GM23338 (cell line): ENCODE measurements around the gene RIMS4. TPM values are rescaled to one million over a fixed set of nuclear protein-coding genes. Genes with fewer than 3 reads are reported as not detected.

Source experiments
- ATAC-seq: fragments of 200-7000 bp; cut with Tn5 transposase; 3 replicates; pipeline ENCODE4 v1.9.1; 2020
- DNase-seq: peaks from one replicate; pipeline ENCODE4 v3.0.0-alpha.2; 2015; ENCODE audit warnings: low spot score
- H2AFZ ChIP-seq: fragments of 200-600 bp; sonication (generic); 2 replicates; pipeline ENCODE4 v1.8.0; 2016; ENCODE audit warnings: antibody characterized with exemption, mild to moderate bottlenecking, moderate library complexity
- H3F3A ChIP-seq: fragments of 200-600 bp; sonication (generic); replicated peaks from 2 replicates; pipeline ENCODE4 v1.8.0; 2017; ENCODE audit warnings: antibody characterized with exemption, mixed run types, low read depth
- H3K27ac ChIP-seq: fragments of 200-600 bp; sonication (generic); 2 replicates; pipeline ENCODE4 v1.6.1; 2016; ENCODE audit warnings: low read depth
- H3K27me3 ChIP-seq: fragments of 200-600 bp; sonication (generic); 2 replicates; pipeline ENCODE4 v1.8.0; 2016; ENCODE audit warnings: mild to moderate bottlenecking, mixed run types, moderate library complexity; ENCODE audit not compliant: insufficient read depth
- H3K36me3 ChIP-seq: fragments of 200-600 bp; sonication (generic); 2 replicates; pipeline ENCODE4 v1.8.0; 2016; ENCODE audit warnings: mild to moderate bottlenecking; ENCODE audit not compliant: insufficient read depth
- H3K4me1 ChIP-seq: fragments of 200-600 bp; sonication (generic); 2 replicates; pipeline ENCODE4 v1.8.0; 2016; ENCODE audit warnings: mild to moderate bottlenecking, moderate library complexity; ENCODE audit not compliant: insufficient read depth
- H3K4me2 ChIP-seq: fragments of 200-600 bp; sonication (generic); 2 replicates; pipeline ENCODE4 v1.7.1; 2017; ENCODE audit warnings: mixed run types
- H3K4me3 ChIP-seq: fragments of 200-600 bp; sonication (generic); 2 replicates; pipeline ENCODE4 v1.6.1; 2016; ENCODE audit warnings: mixed run types
- H3K79me2 ChIP-seq: fragments of 200-600 bp; sonication (generic); replicated peaks from 2 replicates; pipeline ENCODE4 v1.8.0; 2017; ENCODE audit warnings: mild to moderate bottlenecking; ENCODE audit not compliant: insufficient read depth
- H3K9me2 ChIP-seq: fragments of 200-600 bp; sonication (generic); 2 replicates; pipeline ENCODE4 v1.8.0; 2017; ENCODE audit not compliant: insufficient read depth
- H4K20me1 ChIP-seq: fragments of 200-600 bp; sonication (generic); replicated peaks from 2 replicates; pipeline ENCODE4 v1.8.0; 2017; ENCODE audit warnings: mild to moderate bottlenecking; ENCODE audit not compliant: insufficient read depth
- H3K27ac Mint-ChIP-seq: 2 replicates; pipeline ENCODE4 v1.8.0; 2020; ENCODE audit warnings: inconsistent platforms, mild to moderate bottlenecking, moderate library complexity, mixed read lengths
- H3K27me3 Mint-ChIP-seq: 3 replicates; pipeline ENCODE4 v1.8.0; 2022; ENCODE audit warnings: low read depth, mild to moderate bottlenecking, moderate library complexity, mixed read lengths, inconsistent platforms; ENCODE audit not compliant: insufficient read depth, poor library complexity
- H3K36me3 Mint-ChIP-seq: 3 replicates; pipeline ENCODE4 v1.8.0; 2021; ENCODE audit warnings: low read depth, mild to moderate bottlenecking, inconsistent platforms, moderate library complexity, mixed read lengths
- H3K4me1 Mint-ChIP-seq: 3 replicates; pipeline ENCODE4 v1.8.0; 2020; ENCODE audit warnings: mild to moderate bottlenecking, inconsistent platforms, mixed read lengths
- H3K4me3 Mint-ChIP-seq: 3 replicates; pipeline ENCODE4 v1.8.0; 2021; ENCODE audit warnings: moderate library complexity, mild to moderate bottlenecking, inconsistent platforms, mixed read lengths
- H3K9me3 Mint-ChIP-seq: 3 replicates; pipeline ENCODE4 v1.8.0; 2020; ENCODE audit warnings: moderate library complexity, mild to moderate bottlenecking, inconsistent platforms, mixed read lengths
- polyA plus RNA-seq: library from polyadenylated mRNA; unstranded; fragments of >200 nt; fragmentation: Nextera tagmentation; extraction: Ambion mirVana; gene quantifications from 2 replicates; pipeline ENCODE4 v1.2.1, GENCODE V29; 2016
- total RNA-seq: library from RNA; depleted of rRNA; stranded (reverse); fragments of >200 nt; shearing (Covaris generic); gene quantifications from 2 replicates; pipeline ENCODE4 v1.2.3, GENCODE V29; 2014
- TF ChIP-seq, protein P1 (sequence below): IDR thresholded peaks from one replicate; pipeline ENCODE4 v1.6.1; 2018; ENCODE audit warnings: antibody characterized with exemption; ENCODE audit not compliant: unreplicated experiment
- TF ChIP-seq, protein P2 (sequence below): fragments of 250-450 bp; sonication (Bioruptor Pico); IDR thresholded peaks from 2 replicates; pipeline ENCODE4 v1.5.0; 2020; ENCODE audit warnings: mild to moderate bottlenecking, moderate library complexity
- TF ChIP-seq, protein P3 (sequence below): IDR thresholded peaks from 2 replicates; pipeline ENCODE4 v1.6.1; 2016; ENCODE audit warnings: antibody characterized with exemption

Gene RIMS4
- total and polyA plus RNA-seq, 2 experiments from 2014 or later: 3.5 to 39.7 TPM

- Histone ChIP-seq H3K79me2 (peaks cover 45% of the 10 kb centered on the region), H3F3A (0 out of 2 replicates have a peak, but pooled peaks cover 5% of the 10 kb centered on the region), H3K27ac (no peak overlapping the region), H3K9me2 (no peaks in the 10 kb centered on the region), H4K20me1 (peaks cover 35% of the 10 kb centered on the region), H2AFZ (no peak overlapping the region), H3K4me3 (no peak overlapping the region), H3K4me1 (peaks cover 20% of the 10 kb centered on the region), H3K27me3 (peaks cover 6% of the 10 kb centered on the region), H3K36me3 (no peaks in the 10 kb centered on the region), H3K4me2 (no peak overlapping the region)
- Mint-ChIP-seq H3K27ac (no peak overlapping the region), H3K9me3 (no peaks in the 10 kb centered on the region), H3K36me3 (no peaks in the 10 kb centered on the region), H3K27me3 (peaks cover 4% of the 10 kb centered on the region), H3K4me1 (peaks cover 19% of the 10 kb centered on the region), H3K4me3 (no peak overlapping the region)
- DNase-seq: no peak
- TF ChIP-seq, protein P1, sequence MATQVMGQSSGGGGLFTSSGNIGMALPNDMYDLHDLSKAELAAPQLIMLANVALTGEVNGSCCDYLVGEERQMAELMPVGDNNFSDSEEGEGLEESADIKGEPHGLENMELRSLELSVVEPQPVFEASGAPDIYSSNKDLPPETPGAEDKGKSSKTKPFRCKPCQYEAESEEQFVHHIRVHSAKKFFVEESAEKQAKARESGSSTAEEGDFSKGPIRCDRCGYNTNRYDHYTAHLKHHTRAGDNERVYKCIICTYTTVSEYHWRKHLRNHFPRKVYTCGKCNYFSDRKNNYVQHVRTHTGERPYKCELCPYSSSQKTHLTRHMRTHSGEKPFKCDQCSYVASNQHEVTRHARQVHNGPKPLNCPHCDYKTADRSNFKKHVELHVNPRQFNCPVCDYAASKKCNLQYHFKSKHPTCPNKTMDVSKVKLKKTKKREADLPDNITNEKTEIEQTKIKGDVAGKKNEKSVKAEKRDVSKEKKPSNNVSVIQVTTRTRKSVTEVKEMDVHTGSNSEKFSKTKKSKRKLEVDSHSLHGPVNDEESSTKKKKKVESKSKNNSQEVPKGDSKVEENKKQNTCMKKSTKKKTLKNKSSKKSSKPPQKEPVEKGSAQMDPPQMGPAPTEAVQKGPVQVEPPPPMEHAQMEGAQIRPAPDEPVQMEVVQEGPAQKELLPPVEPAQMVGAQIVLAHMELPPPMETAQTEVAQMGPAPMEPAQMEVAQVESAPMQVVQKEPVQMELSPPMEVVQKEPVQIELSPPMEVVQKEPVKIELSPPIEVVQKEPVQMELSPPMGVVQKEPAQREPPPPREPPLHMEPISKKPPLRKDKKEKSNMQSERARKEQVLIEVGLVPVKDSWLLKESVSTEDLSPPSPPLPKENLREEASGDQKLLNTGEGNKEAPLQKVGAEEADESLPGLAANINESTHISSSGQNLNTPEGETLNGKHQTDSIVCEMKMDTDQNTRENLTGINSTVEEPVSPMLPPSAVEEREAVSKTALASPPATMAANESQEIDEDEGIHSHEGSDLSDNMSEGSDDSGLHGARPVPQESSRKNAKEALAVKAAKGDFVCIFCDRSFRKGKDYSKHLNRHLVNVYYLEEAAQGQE: peak; percentile 23
- TF ChIP-seq, protein P2, sequence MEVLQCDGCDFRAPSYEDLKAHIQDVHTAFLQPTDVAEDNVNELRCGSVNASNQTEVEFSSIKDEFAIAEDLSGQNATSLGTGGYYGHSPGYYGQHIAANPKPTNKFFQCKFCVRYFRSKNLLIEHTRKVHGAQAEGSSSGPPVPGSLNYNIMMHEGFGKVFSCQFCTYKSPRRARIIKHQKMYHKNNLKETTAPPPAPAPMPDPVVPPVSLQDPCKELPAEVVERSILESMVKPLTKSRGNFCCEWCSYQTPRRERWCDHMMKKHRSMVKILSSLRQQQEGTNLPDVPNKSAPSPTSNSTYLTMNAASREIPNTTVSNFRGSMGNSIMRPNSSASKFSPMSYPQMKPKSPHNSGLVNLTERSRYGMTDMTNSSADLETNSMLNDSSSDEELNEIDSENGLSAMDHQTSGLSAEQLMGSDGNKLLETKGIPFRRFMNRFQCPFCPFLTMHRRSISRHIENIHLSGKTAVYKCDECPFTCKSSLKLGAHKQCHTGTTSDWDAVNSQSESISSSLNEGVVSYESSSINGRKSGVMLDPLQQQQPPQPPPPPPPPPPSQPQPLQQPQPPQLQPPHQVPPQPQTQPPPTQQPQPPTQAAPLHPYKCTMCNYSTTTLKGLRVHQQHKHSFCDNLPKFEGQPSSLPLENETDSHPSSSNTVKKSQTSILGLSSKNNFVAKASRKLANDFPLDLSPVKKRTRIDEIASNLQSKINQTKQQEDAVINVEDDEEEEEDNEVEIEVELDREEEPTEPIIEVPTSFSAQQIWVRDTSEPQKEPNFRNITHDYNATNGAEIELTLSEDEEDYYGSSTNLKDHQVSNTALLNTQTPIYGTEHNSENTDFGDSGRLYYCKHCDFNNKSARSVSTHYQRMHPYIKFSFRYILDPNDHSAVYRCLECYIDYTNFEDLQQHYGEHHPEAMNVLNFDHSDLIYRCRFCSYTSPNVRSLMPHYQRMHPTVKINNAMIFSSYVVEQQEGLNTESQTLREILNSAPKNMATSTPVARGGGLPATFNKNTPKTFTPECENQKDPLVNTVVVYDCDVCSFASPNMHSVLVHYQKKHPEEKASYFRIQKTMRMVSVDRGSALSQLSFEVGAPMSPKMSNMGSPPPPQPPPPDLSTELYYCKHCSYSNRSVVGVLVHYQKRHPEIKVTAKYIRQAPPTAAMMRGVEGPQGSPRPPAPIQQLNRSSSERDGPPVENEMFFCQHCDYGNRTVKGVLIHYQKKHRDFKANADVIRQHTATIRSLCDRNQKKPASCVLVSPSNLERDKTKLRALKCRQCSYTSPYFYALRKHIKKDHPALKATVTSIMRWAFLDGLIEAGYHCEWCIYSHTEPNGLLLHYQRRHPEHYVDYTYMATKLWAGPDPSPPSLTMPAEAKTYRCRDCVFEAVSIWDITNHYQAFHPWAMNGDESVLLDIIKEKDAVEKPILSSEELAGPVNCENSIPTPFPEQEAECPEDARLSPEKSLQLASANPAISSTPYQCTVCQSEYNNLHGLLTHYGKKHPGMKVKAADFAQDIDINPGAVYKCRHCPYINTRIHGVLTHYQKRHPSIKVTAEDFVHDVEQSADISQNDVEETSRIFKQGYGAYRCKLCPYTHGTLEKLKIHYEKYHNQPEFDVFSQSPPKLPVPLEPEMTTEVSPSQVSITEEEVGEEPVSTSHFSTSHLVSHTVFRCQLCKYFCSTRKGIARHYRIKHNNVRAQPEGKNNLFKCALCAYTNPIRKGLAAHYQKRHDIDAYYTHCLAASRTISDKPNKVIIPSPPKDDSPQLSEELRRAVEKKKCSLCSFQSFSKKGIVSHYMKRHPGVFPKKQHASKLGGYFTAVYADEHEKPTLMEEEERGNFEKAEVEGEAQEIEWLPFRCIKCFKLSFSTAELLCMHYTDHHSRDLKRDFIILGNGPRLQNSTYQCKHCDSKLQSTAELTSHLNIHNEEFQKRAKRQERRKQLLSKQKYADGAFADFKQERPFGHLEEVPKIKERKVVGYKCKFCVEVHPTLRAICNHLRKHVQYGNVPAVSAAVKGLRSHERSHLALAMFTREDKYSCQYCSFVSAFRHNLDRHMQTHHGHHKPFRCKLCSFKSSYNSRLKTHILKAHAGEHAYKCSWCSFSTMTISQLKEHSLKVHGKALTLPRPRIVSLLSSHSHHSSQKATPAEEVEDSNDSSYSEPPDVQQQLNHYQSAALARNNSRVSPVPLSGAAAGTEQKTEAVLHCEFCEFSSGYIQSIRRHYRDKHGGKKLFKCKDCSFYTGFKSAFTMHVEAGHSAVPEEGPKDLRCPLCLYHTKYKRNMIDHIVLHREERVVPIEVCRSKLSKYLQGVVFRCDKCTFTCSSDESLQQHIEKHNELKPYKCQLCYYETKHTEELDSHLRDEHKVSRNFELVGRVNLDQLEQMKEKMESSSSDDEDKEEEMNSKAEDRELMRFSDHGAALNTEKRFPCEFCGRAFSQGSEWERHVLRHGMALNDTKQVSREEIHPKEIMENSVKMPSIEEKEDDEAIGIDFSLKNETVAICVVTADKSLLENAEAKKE (CRISPR knock-in tag): no peak
- TF ChIP-seq, protein P3, sequence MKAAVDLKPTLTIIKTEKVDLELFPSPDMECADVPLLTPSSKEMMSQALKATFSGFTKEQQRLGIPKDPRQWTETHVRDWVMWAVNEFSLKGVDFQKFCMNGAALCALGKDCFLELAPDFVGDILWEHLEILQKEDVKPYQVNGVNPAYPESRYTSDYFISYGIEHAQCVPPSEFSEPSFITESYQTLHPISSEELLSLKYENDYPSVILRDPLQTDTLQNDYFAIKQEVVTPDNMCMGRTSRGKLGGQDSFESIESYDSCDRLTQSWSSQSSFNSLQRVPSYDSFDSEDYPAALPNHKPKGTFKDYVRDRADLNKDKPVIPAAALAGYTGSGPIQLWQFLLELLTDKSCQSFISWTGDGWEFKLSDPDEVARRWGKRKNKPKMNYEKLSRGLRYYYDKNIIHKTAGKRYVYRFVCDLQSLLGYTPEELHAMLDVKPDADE: no peak
- ATAC-seq: no peak
These were observed 6.9 kb downstream of the RIMS4 start for GRCh38 chr20:44803383-44803941.
